Thyroid gland (tissue), 4 donors: ENCODE measurements around the gene TUBD1. TPM values are rescaled to one million over a fixed set of nuclear protein-coding genes. Genes with fewer than 3 reads are reported as not detected.
"Not testable (repeated sequence)": the region's sequence is repeated elsewhere in the genome, so short reads cannot be mapped to it uniquely, and the experiment has no call there.

ENCODE experiments used
- DNase-seq, 2 donors: peaks; one replicate each; pipeline ENCODE4 v3.0.0-alpha.2; 2019
- H3K27ac ChIP-seq, 3 donors: fragments of 200-600 bp; sonication (generic); 1 replicate in 2 of 3; 2 replicates in 1 of 3; pipeline ENCODE4 v1.5.1; 2016 to 2019; ENCODE audit warnings: mild to moderate bottlenecking in 1 of 3, moderate library complexity in 1 of 3
- H3K27me3 ChIP-seq: fragments of 200-600 bp; sonication (generic); one replicate; pipeline ENCODE4 v1.5.1; 2019
- H3K36me3 ChIP-seq, 2 donors: fragments of 200-600 bp; sonication (generic); one replicate each; pipeline ENCODE4 v1.5.1; 2016 to 2019
- H3K4me1 ChIP-seq, 2 donors: fragments of 200-600 bp; sonication (generic); one replicate each; pipeline ENCODE4 v1.5.1; 2017 to 2019
- H3K4me3 ChIP-seq, 3 donors: fragments of 200-600 bp; sonication (generic); replicated peaks in 1 of 3; 1 replicate in 2 of 3; 2 replicates in 1 of 3; pipeline ENCODE4 v1.5.1; 2016; ENCODE audit warnings: mild to moderate bottlenecking in 1 of 3
- H3K9me3 ChIP-seq: fragments of 200-600 bp; sonication (generic); one replicate; pipeline ENCODE4 v1.5.1; 2017
- CTCF ChIP-seq, 6 experiments: fragments of 200-600 bp in 3 of 6; fragments of 450-650 bp in 3 of 6; sonication (generic) in 3 of 6; IDR thresholded peaks; one replicate each; pipeline ENCODE4 v1.5.1; 2016 to 2019; ENCODE audit warnings: antibody characterized with exemption in 6 of 6, mild to moderate bottlenecking in 2 of 6, inconsistent platforms in 1 of 6, moderate library complexity in 1 of 6
- POLR2A ChIP-seq, 2 donors: fragments of 450-650 bp; IDR thresholded peaks; one replicate each; pipeline ENCODE4 v1.6.1; 2017; ENCODE audit warnings: antibody characterized with exemption in 2 of 2, mild to moderate bottlenecking in 2 of 2, moderate library complexity in 1 of 2
- WGBS, 2 donors: methylation state at CpG; one replicate each; pipeline ENCODE4 v1.1.5; 2017; 5-methylcytosine and 5-hydroxymethylcytosine counted together
- intact Hi-C: fragments of 100-400 bp; cut with DNase I; formaldehyde crosslinking; loops from one replicate; pipeline ENCODE4 v1.15.1; 2023
- total RNA-seq, 4 donors: library from RNA; depleted of rRNA; stranded (reverse); fragments of >200 nt; gene quantifications; one replicate each; pipeline ENCODE4 v1.2.3, GENCODE V29; 2016

Gene TUBD1
- total RNA-seq, 4 donors from 2014 or later, result 11.2 to 28.4 (median 17.9) TPM

GRCh38 chr17:59859444-59860025 lies 33.2 kb downstream of the TUBD1 start:
- intact Hi-C loops, result no loop called here
- H3K36me3 ChIP-seq, result peaks cover 0 to 5% of the 10 kb centered on the region in 2 donors
- no peaks in the 10 kb centered on the region for H3K27me3 ChIP-seq
- H3K4me3 ChIP-seq, result no peak overlapping the region
- no peaks in the 10 kb centered on the region for H3K9me3 ChIP-seq
- DNase-seq, result no peak
- 79 to 81% methylated on average over 2 of the region's 2 CpGs for WGBS, 2 donors
- TF ChIP-seq CTCF (IDR thresholded peaks at IDR 0.05), result peak in 4 of 6 experiments; percentile 47 to 83 (median 64)
- TF ChIP-seq POLR2A (IDR thresholded peaks at IDR 0.05), result no peak
- H3K4me1 ChIP-seq, result peaks cover 0 to 4% of the 10 kb centered on the region in 2 donors
- H3K27ac ChIP-seq, result no peak overlapping the region

- no peak for DNase-seq
- no peaks in the 10 kb centered on the region for H3K27me3 ChIP-seq
- H3K36me3 ChIP-seq, result peaks cover 0 to 5% of the 10 kb centered on the region in 2 donors
- H3K4me1 ChIP-seq, result peaks cover 0 to 5% of the 10 kb centered on the region in 2 donors
- no peak overlapping the region for H3K27ac ChIP-seq
- no peak for TF ChIP-seq POLR2A (IDR thresholded peaks at IDR 0.05)
- TF ChIP-seq CTCF (IDR thresholded peaks at IDR 0.05), result no peak
- no peaks in the 10 kb centered on the region for H3K9me3 ChIP-seq
- no peak overlapping the region for H3K4me3 ChIP-seq
- intact Hi-C loops, result no loop called here
- WGBS, 2 donors, result 64 to 83% methylated on average over 3 of the region's 3 CpGs
Measured at GRCh38 chr17:59858932-59859331, 33.8 kb downstream of the TUBD1 start.

- Histone ChIP-seq H3K4me3 (no peak overlapping the region), H3K27me3 (no peaks in the 10 kb centered on the region), H3K9me3 (no peaks in the 10 kb centered on the region), H3K27ac (no peak overlapping the region), H3K36me3 (peaks cover 0 to 5% of the 10 kb centered on the region in 2 donors), H3K4me1 (peaks cover 0 to 11% of the 10 kb centered on the region in 2 donors)
- WGBS, 2 donors, result 83 to 84% methylated on average over 5 of the region's 5 CpGs
- TF ChIP-seq POLR2A (IDR thresholded peaks at IDR 0.05) (no peak), CTCF (IDR thresholded peaks at IDR 0.05) (no peak)
- intact Hi-C loops, result no loop called here
- no peak for DNase-seq
Measured at GRCh38 chr17:59858167-59858816, 34.5 kb downstream of the TUBD1 start.

- no peaks in the 10 kb centered on the region for H3K9me3 ChIP-seq
- H3K4me3 ChIP-seq, result no peak overlapping the region
- TF ChIP-seq CTCF (IDR thresholded peaks at IDR 0.05) (no peak), POLR2A (IDR thresholded peaks at IDR 0.05) (no peak)
- DNase-seq, result no peak
- peaks cover 0 to 23% of the 10 kb centered on the region in 2 donors for H3K4me1 ChIP-seq
- no peak overlapping the region for H3K27ac ChIP-seq
- H3K36me3 ChIP-seq, result peaks cover 0 to 4% of the 10 kb centered on the region in 2 donors
- H3K27me3 ChIP-seq, result no peaks in the 10 kb centered on the region
- 68 to 74% methylated on average over 3 of the region's 3 CpGs for WGBS, 2 donors
- intact Hi-C loops, result no loop called here
Measured at GRCh38 chr17:59856859-59857794, 35.6 kb downstream of the TUBD1 start.

- H3K27me3 ChIP-seq, H3K36me3 ChIP-seq, intact Hi-C loops, DNase-seq, H3K9me3 ChIP-seq, H3K4me3 ChIP-seq: not testable (repeated sequence)
- 94 to 95% methylated on average over 10 of the region's 10 CpGs for WGBS, 2 donors
- Histone ChIP-seq H3K27ac (peak overlapping the region in 2 of 3 donors; percentile 38 to 46), H3K4me1 (peaks cover 3 to 36% of the 10 kb centered on the region in 2 donors)
Measured at GRCh38 chr17:59853919-59854729, 38.6 kb downstream of the TUBD1 start.
